Muscle of back (tissue), 11 donors: ENCODE measurements around the gene GAMT. TPM values are rescaled to one million over a fixed set of nuclear protein-coding genes. Genes with fewer than 3 reads are reported as not detected.
A peak's percentile ranks its signal among the peaks of the same experiment; 100 is the strongest.

Source experiments
- DNase-seq, 3 donors: peaks; one replicate each; pipeline versions ENCODE4 v3.0.0 to v3.0.0-alpha.2; 2013
- polyA plus RNA-seq, 10 donors: library from polyadenylated mRNA; unstranded; fragments of 120-200 nt; gene quantifications; one replicate each; pipeline ENCODE4 v1.2.1, GENCODE V29; 2013; ENCODE audit not compliant: insufficient read length in 10 of 10

GAMT gene
- polyA plus RNA-seq, 10 donors, result 133 to 200 (median 160) TPM

GRCh38 chr19:1406774-1407527 lies 5.6 kb upstream of the GAMT start:
- peak; percentile 99 to 100 (median 100) for DNase-seq

DNA sequence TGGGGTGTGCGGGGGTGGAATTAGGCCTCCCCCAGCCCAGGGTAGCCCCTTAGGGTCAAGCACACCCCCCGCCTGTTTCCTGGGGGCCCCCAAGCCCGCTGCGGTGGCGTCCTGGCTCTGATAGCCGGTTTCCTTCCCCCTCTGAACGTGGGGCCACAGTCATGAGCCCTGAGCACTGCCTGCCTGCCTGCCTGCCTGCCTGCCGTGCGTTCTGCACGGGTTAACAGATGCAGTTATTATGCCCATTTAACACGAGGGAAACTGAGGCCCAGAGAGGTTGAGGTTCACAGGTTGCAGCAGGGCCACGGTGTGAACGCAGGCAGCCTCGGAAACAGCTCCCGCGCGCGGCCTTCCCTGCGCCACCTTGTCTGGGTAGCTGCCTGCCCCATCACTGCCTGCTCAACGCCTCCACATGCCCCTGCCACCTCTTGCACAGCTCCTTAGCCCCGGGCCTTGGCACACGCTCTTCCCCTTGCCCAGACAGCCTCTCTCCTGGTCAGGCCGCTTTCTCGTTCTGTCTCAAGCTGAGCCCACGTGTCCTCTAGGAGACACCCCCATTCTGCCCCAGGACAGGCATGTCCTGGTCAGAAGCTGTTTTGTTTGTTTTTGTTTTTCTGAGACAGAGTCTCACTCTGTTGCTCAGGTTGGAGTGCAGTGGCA lies 1.2 kb upstream of the GAMT start:
- no peak for DNase-seq

DNA sequence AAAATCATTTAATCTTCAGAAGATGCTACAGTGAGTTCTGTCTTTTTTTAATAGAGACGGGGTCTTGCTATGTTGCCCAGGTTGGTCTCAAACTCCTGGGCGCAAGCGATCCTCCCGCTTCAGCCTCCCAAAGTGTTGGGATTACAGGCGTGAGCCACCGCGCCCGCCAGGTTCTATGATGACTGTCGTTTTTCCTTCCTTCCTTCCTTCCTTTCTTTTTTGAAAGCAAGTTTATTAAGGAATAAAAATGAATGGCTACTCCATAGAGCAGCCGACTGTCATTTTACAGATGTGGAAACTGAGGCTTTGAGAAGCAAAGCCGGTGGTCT lies 511 bp upstream of the GAMT start:
- no peak for DNase-seq

GRCh38 chr19:1400281-1401137 lies 833 bp downstream of the GAMT start:
- DNase-seq, result peak; percentile 62 to 70 (median 70)

DNA sequence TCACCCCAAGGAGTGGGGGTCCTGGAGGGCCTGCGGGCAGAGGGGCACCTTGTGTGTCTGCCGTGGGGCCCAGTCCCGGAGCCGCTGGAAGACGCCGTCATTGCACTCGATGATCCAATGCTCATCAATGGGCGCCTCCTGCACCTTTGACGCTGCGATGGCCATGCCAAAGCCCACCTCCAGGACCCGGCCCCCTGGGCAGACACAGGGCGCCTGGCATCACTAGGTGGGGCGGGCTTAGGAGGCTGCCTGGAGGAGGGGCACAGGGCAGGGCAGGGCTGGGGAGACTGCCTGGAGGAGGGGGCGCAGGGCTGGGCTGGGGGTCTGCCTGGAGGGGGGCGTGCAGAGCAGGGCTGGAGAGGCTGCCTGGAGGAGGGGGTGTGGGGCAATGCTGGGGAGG lies 1.6 kb downstream of the GAMT start:
- no peak for DNase-seq

- DNase-seq, result no peak
Observed at GRCh38 chr19:1399079-1399478, 2.3 kb downstream of the GAMT start.

DNA sequence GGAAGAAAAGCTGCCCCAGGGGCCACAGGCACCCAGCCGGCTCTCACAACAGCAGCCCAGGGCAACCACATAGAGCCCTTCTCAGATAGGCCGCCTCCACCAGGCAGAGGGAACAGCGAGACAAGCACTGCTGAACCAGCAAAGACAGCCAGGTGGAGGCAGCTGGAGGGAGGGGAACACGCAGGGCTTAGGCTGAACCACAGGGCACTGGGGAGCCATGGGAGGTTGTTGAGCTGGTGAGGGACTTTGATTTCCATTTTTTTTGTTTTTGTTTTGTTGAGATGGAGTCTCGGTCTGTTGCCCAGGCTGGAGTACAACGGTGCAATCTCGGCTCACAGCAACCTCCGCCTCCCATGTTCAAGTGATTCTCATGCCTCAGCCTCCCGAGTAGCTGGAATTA lies 3.5 kb downstream of the GAMT start:
- DNase-seq, result no peak

- DNase-seq, result no peak
Observed at GRCh38 chr19:1396768-1397679, 4.3 kb downstream of the GAMT start.

DNA sequence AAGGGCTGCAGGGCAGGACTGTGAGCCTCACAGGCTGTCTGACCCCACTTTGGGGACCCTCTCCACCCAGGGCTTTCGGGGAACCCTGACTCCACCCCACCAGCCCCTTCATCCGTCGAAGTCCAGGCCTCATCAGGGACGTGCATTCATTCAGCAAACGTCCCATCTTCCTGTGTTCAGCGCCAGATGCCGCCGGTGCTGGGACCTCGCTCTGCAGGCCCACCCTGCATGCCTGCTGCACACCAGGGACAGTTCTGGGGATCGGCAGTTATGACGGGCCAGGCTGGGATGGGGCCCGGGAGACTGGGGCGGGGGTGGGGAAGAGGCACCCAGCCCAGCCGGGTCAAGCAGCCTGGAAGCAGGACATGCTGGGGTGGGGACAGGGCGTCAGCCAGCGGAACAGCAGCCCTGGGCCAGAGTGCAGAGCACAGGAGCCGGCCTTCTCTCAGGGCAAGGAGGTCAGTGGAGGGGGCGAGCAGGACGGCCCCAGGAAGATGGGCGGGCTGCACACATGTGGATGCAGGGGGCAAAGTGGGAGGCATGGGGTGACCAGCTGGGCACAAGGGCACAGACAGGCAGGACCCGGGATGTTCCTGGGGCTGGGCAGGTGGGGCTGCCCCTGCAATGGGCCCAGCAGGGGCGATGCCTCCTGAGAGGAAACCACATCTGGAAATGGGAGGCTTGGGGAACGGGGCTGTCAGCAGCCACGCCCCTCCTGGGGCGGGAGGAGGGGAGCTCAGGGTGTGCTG lies 5.1 kb downstream of the GAMT start:
- DNase-seq, result no peak

DNA sequence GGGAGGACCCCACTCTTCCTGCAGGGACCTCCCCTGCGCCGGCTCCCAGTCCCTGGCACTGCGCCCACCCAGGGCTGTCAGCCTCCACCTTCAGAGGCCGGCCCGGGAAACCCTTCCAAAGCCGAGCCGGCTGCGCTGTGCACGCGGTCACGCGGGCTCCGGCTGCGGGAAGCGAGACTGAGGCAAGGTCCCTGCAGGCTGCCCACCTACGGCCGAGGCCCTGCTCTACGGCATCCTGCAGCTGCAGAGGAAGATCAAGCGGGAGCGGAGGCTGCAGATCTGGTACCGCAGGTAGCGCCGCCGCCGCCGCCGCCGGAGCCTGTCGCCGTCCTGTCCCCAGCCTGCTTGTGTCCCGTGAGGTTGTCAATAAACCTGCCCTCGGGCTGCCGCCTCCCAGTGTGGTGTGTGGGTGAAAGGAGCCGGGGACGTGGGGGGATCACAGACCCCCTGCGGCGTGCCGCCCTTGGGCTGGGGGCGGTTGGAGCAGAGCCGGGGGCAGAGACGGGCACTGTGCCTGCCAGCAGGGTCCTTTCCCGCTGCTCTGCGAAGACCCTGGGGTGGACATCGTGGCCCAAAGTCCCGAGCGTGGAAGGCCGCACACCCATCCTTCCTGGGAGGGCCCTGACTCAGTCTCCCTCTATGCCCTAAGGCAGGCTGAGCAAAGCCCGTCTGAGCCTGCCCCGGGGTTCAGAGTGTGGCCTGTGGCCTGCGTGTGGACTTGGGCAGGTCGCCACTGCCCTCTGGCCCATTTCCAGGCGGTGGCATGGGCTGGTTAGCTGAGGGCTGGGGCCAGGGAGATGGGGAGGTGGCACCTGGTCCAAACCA lies 5.9 kb downstream of the GAMT start:
- DNase-seq, result no peak

- DNase-seq, result no peak
Observed at GRCh38 chr19:1394252-1395193, 6.8 kb downstream of the GAMT start.

- no peak for DNase-seq
Observed at GRCh38 chr19:1393841-1394240, 7.5 kb downstream of the GAMT start.

GRCh38 chr19:1392939-1393530 lies 8.3 kb downstream of the GAMT start:
- DNase-seq, result no peak

DNA sequence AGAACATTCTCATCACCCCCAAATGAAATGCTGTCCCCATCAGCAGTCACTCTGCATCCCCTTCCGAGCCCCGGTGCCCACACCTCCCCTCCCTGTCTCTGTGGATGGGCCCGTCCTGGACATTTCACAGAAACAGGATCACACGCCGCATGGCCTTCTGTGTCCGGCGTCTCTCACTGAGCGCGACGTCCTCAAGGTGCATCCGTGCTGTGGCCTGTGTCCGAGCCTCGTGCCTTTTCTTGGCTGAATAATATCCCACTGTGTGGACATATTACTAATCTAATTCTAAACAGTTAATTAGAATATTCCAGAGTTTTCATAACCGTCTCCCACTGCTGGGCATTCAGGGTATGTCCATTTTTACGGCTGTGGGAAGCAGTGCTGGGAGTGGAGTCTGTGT lies 8.9 kb downstream of the GAMT start:
- no peak for DNase-seq

DNA sequence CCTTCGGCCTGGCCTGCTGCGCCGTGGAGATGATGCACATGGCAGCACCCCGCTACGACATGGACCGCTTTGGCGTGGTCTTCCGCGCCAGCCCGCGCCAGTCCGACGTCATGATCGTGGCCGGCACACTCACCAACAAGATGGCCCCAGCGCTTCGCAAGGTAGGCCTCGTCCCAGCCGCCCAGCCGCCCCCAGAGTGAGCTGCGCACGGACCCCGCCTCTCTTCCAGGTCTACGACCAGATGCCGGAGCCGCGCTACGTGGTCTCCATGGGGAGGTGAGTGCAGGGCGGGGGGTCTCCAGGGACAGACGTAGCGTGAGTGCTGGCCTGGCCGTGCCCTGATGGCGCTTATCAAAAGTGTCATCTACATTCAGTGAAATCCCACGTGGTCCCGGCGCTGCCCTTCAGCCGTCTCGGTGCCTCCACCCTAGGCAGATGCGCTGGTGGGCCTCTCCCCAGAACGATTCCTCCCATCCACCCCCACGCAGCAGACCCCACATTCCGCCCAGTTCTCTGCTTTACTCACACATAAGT lies 10.4 kb downstream of the GAMT start:
- no peak for DNase-seq

GRCh38 chr19:1389033-1389940 lies 12.1 kb downstream of the GAMT start:
- no peak for DNase-seq

- no peak for DNase-seq
Observed at GRCh38 chr19:1388637-1389026, 12.7 kb downstream of the GAMT start.
